ENCODE results near the gene TBCE. TPM values are rescaled to one million over a fixed set of nuclear protein-coding genes. Genes with fewer than 3 reads are reported as not detected.
"Not testable (repeated sequence)": the region's sequence is repeated elsewhere in the genome, so short reads cannot be mapped to it uniquely, and the experiment has no call there.

The TBCE gene
- total RNA-seq, 2 experiments from 2014 or later = 7.0 to 8.4 TPM

- peaks cover 18% of the 10 kb centered on the region for H3K4me1 Mint-ChIP-seq (ENCODE audit: low read depth)
- no peaks in the 10 kb centered on the region for H3K27me3 Mint-ChIP-seq
- H3K4me3 Mint-ChIP-seq = no peak overlapping the region
- no peak for TF ChIP-seq CTCF (IDR thresholded peaks at IDR 0.05)
- H3K36me3 Mint-ChIP-seq (ENCODE audit: low read depth) = no peaks in the 10 kb centered on the region
- Histone ChIP-seq H3K27ac (ENCODE audit: low read depth in 1 of 2, low read length in 2 of 2) (no peak overlapping the region), H3K9me3 (ENCODE audit: control insufficient read depth in 1 of 2, insufficient read depth in 1 of 2, low read length in 2 of 2) (no peaks in the 10 kb centered on the region), H3K27me3 (ENCODE audit: control insufficient read depth in 1 of 2, insufficient read depth in 2 of 2, low read length in 2 of 2) (no peaks in the 10 kb centered on the region), H3K36me3 (ENCODE audit: insufficient read depth, low read length) (no peaks in the 10 kb centered on the region), H3K4me3 (ENCODE audit: low read length) (no peak overlapping the region), H3K4me1 (ENCODE audit: insufficient read depth, low read length) (no peaks in the 10 kb centered on the region)
- peak in 1 of 14 experiments; percentile 11 for DNase-seq
- H3K27ac Mint-ChIP-seq = no peak overlapping the region
- ChIA-PET POLR2A (no interaction called here), CTCF (no interaction called here)
- no peaks in the 10 kb centered on the region for H3K9me3 Mint-ChIP-seq
- ATAC-seq (ENCODE audit: poor library complexity) = no peak
- intact Hi-C loops (cut with DNase I, micrococcal nuclease) = no loop called here
These were observed 93.5 kb downstream of the TBCE start for GRCh38 chr1:235460770-235461169.

GRCh38 chr1:235461954-235462353 lies 94.7 kb downstream of the TBCE start:
- no peak overlapping the region for H3K27ac ChIP-seq (ENCODE audit: low read depth in 1 of 2, low read length in 2 of 2)
- intact Hi-C loops (cut with DNase I, micrococcal nuclease) = no loop called here
- H3K36me3 ChIP-seq (ENCODE audit: insufficient read depth, low read length) = no peaks in the 10 kb centered on the region
- Mint-ChIP-seq H3K4me1 (ENCODE audit: low read depth) (peaks cover 18% of the 10 kb centered on the region), H3K9me3 (no peaks in the 10 kb centered on the region), H3K36me3 (ENCODE audit: low read depth) (no peaks in the 10 kb centered on the region), H3K27ac (peak overlapping the region; percentile 20), H3K27me3 (no peaks in the 10 kb centered on the region), H3K4me3 (no peak overlapping the region)
- H3K4me3 ChIP-seq (ENCODE audit: low read length) = no peak overlapping the region
- no peak for ATAC-seq (ENCODE audit: poor library complexity)
- no peak for TF ChIP-seq CTCF (IDR thresholded peaks at IDR 0.05)
- no peaks in the 10 kb centered on the region for H3K4me1 ChIP-seq (ENCODE audit: insufficient read depth, low read length)
- DNase-seq = peak in 1 of 14 experiments; percentile 44
- ChIA-PET POLR2A (no interaction called here), CTCF (interaction anchor here (0.7 kb wide), 1 partner anchor 9 kb away, joined by 4 read pairs; no protein-coding TSS in a partner anchor)
- H3K9me3 ChIP-seq (ENCODE audit: control insufficient read depth in 1 of 2, insufficient read depth in 1 of 2, low read length in 2 of 2) = no peaks in the 10 kb centered on the region
- H3K27me3 ChIP-seq (ENCODE audit: control insufficient read depth in 1 of 2, insufficient read depth in 2 of 2, low read length in 2 of 2) = no peaks in the 10 kb centered on the region

GRCh38 chr1:235462832-235463231 lies 95.6 kb downstream of the TBCE start:
- POLR2A ChIA-PET; H3K4me1 ChIP-seq (ENCODE audit: insufficient read depth, low read length); H3K36me3 ChIP-seq (ENCODE audit: insufficient read depth, low read length); H3K27ac ChIP-seq (ENCODE audit: low read depth in 1 of 2, low read length in 2 of 2); H3K27me3 Mint-ChIP-seq; H3K9me3 Mint-ChIP-seq; H3K4me3 ChIP-seq (ENCODE audit: low read length); intact Hi-C loops (cut with DNase I, micrococcal nuclease); H3K36me3 Mint-ChIP-seq (ENCODE audit: low read depth); H3K9me3 ChIP-seq (ENCODE audit: control insufficient read depth in 1 of 2, insufficient read depth in 1 of 2, low read length in 2 of 2); DNase-seq; H3K4me3 Mint-ChIP-seq; H3K27me3 ChIP-seq (ENCODE audit: control insufficient read depth in 1 of 2, insufficient read depth in 2 of 2, low read length in 2 of 2); ATAC-seq (ENCODE audit: poor library complexity); H3K27ac Mint-ChIP-seq: not testable (repeated sequence)
- peaks cover 18% of the 10 kb centered on the region for H3K4me1 Mint-ChIP-seq (ENCODE audit: low read depth)
- CTCF ChIA-PET = interaction anchor here (0.7 kb wide), 1 partner anchor 439 kb away, joined by 4 read pairs; no protein-coding TSS in a partner anchor

- ATAC-seq (ENCODE audit: poor library complexity) (no peak), DNase-seq (no peak)
- Histone ChIP-seq H3K4me3 (ENCODE audit: low read length) (no peak overlapping the region), H3K9me3 (ENCODE audit: control insufficient read depth in 1 of 2, insufficient read depth in 1 of 2, low read length in 2 of 2) (no peaks in the 10 kb centered on the region), H3K27ac (ENCODE audit: low read depth in 1 of 2, low read length in 2 of 2) (no peak overlapping the region), H3K27me3 (ENCODE audit: control insufficient read depth in 1 of 2, insufficient read depth in 2 of 2, low read length in 2 of 2) (no peaks in the 10 kb centered on the region), H3K4me1 (ENCODE audit: insufficient read depth, low read length) (no peaks in the 10 kb centered on the region), H3K36me3 (ENCODE audit: insufficient read depth, low read length) (no peaks in the 10 kb centered on the region)
- H3K9me3 Mint-ChIP-seq = no peaks in the 10 kb centered on the region
- ChIA-PET POLR2A (no interaction called here), CTCF (no interaction called here)
- H3K36me3 Mint-ChIP-seq (ENCODE audit: low read depth) = peaks cover 6% of the 10 kb centered on the region
- H3K4me3 Mint-ChIP-seq = no peak overlapping the region
- no peak overlapping the region for H3K27ac Mint-ChIP-seq
- no peaks in the 10 kb centered on the region for H3K27me3 Mint-ChIP-seq
- TF ChIP-seq CTCF (IDR thresholded peaks at IDR 0.05) = no peak
- intact Hi-C loops (cut with DNase I, micrococcal nuclease) = no loop called here
- H3K4me1 Mint-ChIP-seq (ENCODE audit: low read depth) = peaks cover 18% of the 10 kb centered on the region
These were observed 97.8 kb downstream of the TBCE start for GRCh38 chr1:235465066-235465465.
